Vagina (tissue), 2 donors: ENCODE measurements around the gene KNDC1.

Source experiments
- POLR2A ChIP-seq, 2 donors: fragments of 450-650 bp; IDR thresholded peaks; one replicate each; pipeline ENCODE4 v1.6.1; 2017; ENCODE audit warnings: antibody characterized with exemption in 2 of 2, mild to moderate bottlenecking in 2 of 2, moderate library complexity in 2 of 2
- POLR2AphosphoS5 ChIP-seq, 2 donors: sonication (generic); formaldehyde crosslinking; IDR thresholded peaks; one replicate each; pipeline ENCODE4 v1.9.0; 2017; ENCODE audit warnings: antibody characterized with exemption in 2 of 2, mild to moderate bottlenecking in 2 of 2, low read depth in 1 of 2; ENCODE audit not compliant: insufficient read depth in 1 of 2
- TF ChIP-seq, protein P1 (sequence below), 3 experiments: fragments of 450-650 bp in 2 of 3; fragments of 200-600 bp in 1 of 3; sonication (generic) in 1 of 3; IDR thresholded peaks; one replicate each; pipeline ENCODE4 v1.5.1; 2017 to 2019; ENCODE audit warnings: antibody characterized with exemption in 3 of 3, mild to moderate bottlenecking in 2 of 3, moderate library complexity in 2 of 3

DNA sequence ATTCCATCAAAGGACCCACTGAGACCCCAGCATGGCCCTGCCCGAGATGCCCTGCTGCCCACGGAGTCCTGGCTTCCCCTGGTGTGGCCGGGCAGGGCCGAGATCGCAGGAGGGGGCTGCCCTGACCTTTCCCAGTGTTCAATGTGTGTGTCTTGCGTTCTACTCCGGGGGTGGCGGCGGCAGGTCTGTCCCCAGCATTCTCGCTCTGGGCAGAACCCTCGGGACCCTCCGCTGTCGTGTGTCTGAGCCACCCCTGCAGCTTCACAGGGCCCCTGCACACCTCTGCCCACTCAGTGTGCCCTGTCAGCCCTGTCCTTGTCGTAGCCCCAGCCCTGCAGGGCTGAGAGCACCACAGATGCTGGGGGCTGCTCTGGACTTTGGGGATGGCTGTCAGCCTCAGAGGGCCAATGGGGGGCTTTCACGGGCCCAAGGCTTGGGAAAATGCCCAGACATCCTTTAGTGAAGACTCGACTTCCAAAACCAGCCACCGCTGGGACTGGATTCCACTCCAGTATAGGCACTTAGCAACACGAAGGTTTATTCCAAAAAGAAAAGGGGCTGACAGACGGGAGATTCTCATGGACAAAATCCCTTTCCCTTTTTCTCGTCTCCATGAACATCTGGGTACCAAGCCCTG is 30.0 kb upstream of the KNDC1 start:
- TF ChIP-seq, protein P1, sequence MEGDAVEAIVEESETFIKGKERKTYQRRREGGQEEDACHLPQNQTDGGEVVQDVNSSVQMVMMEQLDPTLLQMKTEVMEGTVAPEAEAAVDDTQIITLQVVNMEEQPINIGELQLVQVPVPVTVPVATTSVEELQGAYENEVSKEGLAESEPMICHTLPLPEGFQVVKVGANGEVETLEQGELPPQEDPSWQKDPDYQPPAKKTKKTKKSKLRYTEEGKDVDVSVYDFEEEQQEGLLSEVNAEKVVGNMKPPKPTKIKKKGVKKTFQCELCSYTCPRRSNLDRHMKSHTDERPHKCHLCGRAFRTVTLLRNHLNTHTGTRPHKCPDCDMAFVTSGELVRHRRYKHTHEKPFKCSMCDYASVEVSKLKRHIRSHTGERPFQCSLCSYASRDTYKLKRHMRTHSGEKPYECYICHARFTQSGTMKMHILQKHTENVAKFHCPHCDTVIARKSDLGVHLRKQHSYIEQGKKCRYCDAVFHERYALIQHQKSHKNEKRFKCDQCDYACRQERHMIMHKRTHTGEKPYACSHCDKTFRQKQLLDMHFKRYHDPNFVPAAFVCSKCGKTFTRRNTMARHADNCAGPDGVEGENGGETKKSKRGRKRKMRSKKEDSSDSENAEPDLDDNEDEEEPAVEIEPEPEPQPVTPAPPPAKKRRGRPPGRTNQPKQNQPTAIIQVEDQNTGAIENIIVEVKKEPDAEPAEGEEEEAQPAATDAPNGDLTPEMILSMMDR (IDR thresholded peaks at IDR 0.05) = no peak
- TF ChIP-seq POLR2A (IDR thresholded peaks at IDR 0.05) (no peak), POLR2AphosphoS5 (IDR thresholded peaks at IDR 0.05; ENCODE audit: insufficient read depth in 1 of 2, low read depth in 1 of 2) (no peak)
